IMR-90 (cell line): ENCODE measurements around the gene B4GALT7. TPM values are rescaled to one million over a fixed set of nuclear protein-coding genes. Genes with fewer than 3 reads are reported as not detected.

Source experiments
- ATAC-seq: fragments of 200-7000 bp; cut with Tn5 transposase; 2 replicates; pipeline ENCODE4 v1.9.1; 2020; ENCODE audit warnings: low read depth, mild to moderate bottlenecking, moderate library complexity
- BruUV-seq: library from RNA; stranded (reverse); fragments of 400-500 nt; replicated peaks from 2 replicates; lab custom pipeline; 2021; lab: Mats Ljungman, UMichigan
- CTCF ChIA-PET: fragments of 300-600 bp; formaldehyde crosslinking; extraction: SDS; loops from one replicate; lab custom pipeline; 2021; ENCODE audit warnings: antibody characterized with exemption; lab: Yijun Ruan, JAX
- POLR2A ChIA-PET: fragments of 300-600 bp; sonication (Branson Sonifier 250); formaldehyde crosslinking; loops from one replicate; lab custom pipeline; 2022; ENCODE audit warnings: antibody characterized with exemption; ENCODE audit not compliant: unreplicated experiment; lab: Charles Lee
- DNase-seq: peaks from one replicate; pipeline ENCODE4 v3.0.0; 2013
- H2AFZ ChIP-seq: replicated peaks from 2 replicates; pipeline ENCODE3; 2013; ENCODE audit warnings: low read length, mild to moderate bottlenecking; ENCODE audit not compliant: poor library complexity
- H2AK5ac ChIP-seq: 2 replicates; pipeline ENCODE4 v1.6.1; 2013; ENCODE audit warnings: low read depth, low read length, inconsistent platforms
- H2AK9ac ChIP-seq: replicated peaks from 2 replicates; pipeline ENCODE3; 2013; ENCODE audit warnings: mild to moderate bottlenecking, low read depth, low read length, moderate library complexity; ENCODE audit not compliant: poor library complexity
- H2BK120ac ChIP-seq: 2 replicates; pipeline ENCODE4 v1.6.1; 2013; ENCODE audit warnings: low read depth, low read length, inconsistent platforms
- H2BK15ac ChIP-seq: 3 replicates; pipeline ENCODE4 v1.6.1; 2013; ENCODE audit warnings: low read depth, low read length, inconsistent platforms
- H2BK20ac ChIP-seq: 2 replicates; pipeline ENCODE4 v1.6.1; 2013; ENCODE audit warnings: low read depth, mild to moderate bottlenecking, inconsistent platforms, low read length, moderate library complexity
- H2BK5ac ChIP-seq: 2 replicates; pipeline ENCODE4 v1.6.1; 2013; ENCODE audit warnings: mild to moderate bottlenecking, low read depth, low read length, inconsistent platforms; ENCODE audit not compliant: poor library complexity, severe bottlenecking
- H3K14ac ChIP-seq: replicated peaks from 2 replicates; pipeline ENCODE4 v1.6.1; 2013; ENCODE audit warnings: low read depth, low read length, inconsistent platforms
- H3K18ac ChIP-seq: 2 replicates; pipeline ENCODE4 v1.6.1; 2013; ENCODE audit warnings: low read depth, low read length, control low read depth
- H3K23ac ChIP-seq: 2 replicates; pipeline ENCODE4 v1.6.1; 2013; ENCODE audit warnings: low read depth, low read length, inconsistent platforms
- H3K27ac ChIP-seq: 2 replicates; pipeline ENCODE4 v1.5.1; 2013; ENCODE audit warnings: mild to moderate bottlenecking, control low read depth, low read length; ENCODE audit not compliant: insufficient read depth
- H3K27me3 ChIP-seq: 2 replicates; pipeline ENCODE4 v1.6.1; 2013; ENCODE audit warnings: low read length; ENCODE audit not compliant: control insufficient read depth, insufficient read depth
- H3K36me3 ChIP-seq: 2 replicates; pipeline ENCODE4 v1.6.1; 2013; ENCODE audit warnings: low read length, mixed read lengths; ENCODE audit not compliant: control insufficient read depth, insufficient read depth
- H3K4ac ChIP-seq: 2 replicates; pipeline ENCODE4 v1.6.1; 2013; ENCODE audit warnings: low read depth, low read length, inconsistent platforms
- H3K4me1 ChIP-seq: 2 replicates; pipeline ENCODE4 v1.6.1; 2013; ENCODE audit warnings: low read length, mixed read lengths; ENCODE audit not compliant: control insufficient read depth, insufficient read depth
- H3K4me2 ChIP-seq: 2 replicates; pipeline ENCODE4 v1.6.1; 2013; ENCODE audit warnings: low read depth, mild to moderate bottlenecking, control low read depth, low read length, moderate library complexity
- H3K4me3 ChIP-seq: 2 replicates; pipeline ENCODE4 v1.5.1; 2013; ENCODE audit warnings: low read depth, mild to moderate bottlenecking, control low read depth, low read length, moderate library complexity; ENCODE audit not compliant: insufficient read depth
- H3K56ac ChIP-seq: 2 replicates; pipeline ENCODE4 v1.6.1; 2013; ENCODE audit warnings: low read length, inconsistent platforms; ENCODE audit not compliant: insufficient read depth; ENCODE audit errors: extremely low read depth
- H3K79me1 ChIP-seq, 2 experiments: 2 replicates each; pipeline ENCODE4 v1.6.1; 2013; ENCODE audit warnings: low read length in 2 of 2, inconsistent platforms in 1 of 2, low read depth in 1 of 2
- H3K9ac ChIP-seq: 2 replicates; pipeline ENCODE4 v1.6.1; 2013; ENCODE audit warnings: low read depth, low read length, control low read depth
- H3K9me1 ChIP-seq: 2 replicates; pipeline ENCODE4 v1.6.1; 2013; ENCODE audit warnings: low read length, inconsistent platforms; ENCODE audit not compliant: insufficient read depth
- H3K9me3 ChIP-seq: 2 replicates; pipeline ENCODE4 v1.6.1; 2013; ENCODE audit warnings: low read length; ENCODE audit not compliant: control insufficient read depth, insufficient read depth
- H4K20me1 ChIP-seq: 2 replicates; pipeline ENCODE4 v1.6.1; 2013; ENCODE audit warnings: low read length, inconsistent platforms; ENCODE audit not compliant: insufficient read depth
- H4K5ac ChIP-seq: 2 replicates; pipeline ENCODE4 v1.6.1; 2013; ENCODE audit warnings: mild to moderate bottlenecking, low read depth, low read length, control low read depth
- H4K8ac ChIP-seq, 2 experiments: 2 replicates each; pipeline ENCODE4 v1.6.1; 2013; ENCODE audit warnings: low read depth in 2 of 2, low read length in 2 of 2, control low read depth in 1 of 2, inconsistent platforms in 1 of 2
- H4K91ac ChIP-seq: 2 replicates; pipeline ENCODE4 v1.6.1; 2013; ENCODE audit warnings: low read depth, low read length, inconsistent platforms; ENCODE audit not compliant: insufficient read depth
- BHLHE40 ChIP-seq: fragments of 150-350 bp; IDR thresholded peaks from 2 replicates; pipeline ENCODE4 v1.6.1; 2016; ENCODE audit warnings: mild to moderate bottlenecking, low read depth, low read length
- CEBPB ChIP-seq: IDR thresholded peaks from 2 replicates; pipeline ENCODE4 v1.6.1; 2012; ENCODE audit warnings: low read depth, low read length, improper control_type of control experiment
- FOS ChIP-seq: fragments of 150-350 bp; IDR thresholded peaks from 2 replicates; pipeline ENCODE4 v1.6.1; 2016; ENCODE audit warnings: low read depth, low read length
- MAFK ChIP-seq: IDR thresholded peaks from 2 replicates; pipeline ENCODE4 v1.6.1; 2012; ENCODE audit warnings: low read depth, low read length, improper control_type of control experiment
- MAZ ChIP-seq: IDR thresholded peaks from 2 replicates; pipeline ENCODE4 v1.6.1; 2012; ENCODE audit warnings: low read depth, mild to moderate bottlenecking, low read length, improper control_type of control experiment, moderate library complexity, borderline replicate concordance
- MXI1 ChIP-seq: IDR thresholded peaks from 2 replicates; pipeline ENCODE4 v1.6.1; 2012; ENCODE audit warnings: low read depth, mild to moderate bottlenecking, low read length, moderate library complexity, borderline replicate concordance
- NFE2L2 ChIP-seq: fragments of 150-350 bp; IDR thresholded peaks from 2 replicates; pipeline ENCODE4 v1.6.1; 2016; ENCODE audit warnings: low read depth, mild to moderate bottlenecking, low read length
- POLR2A ChIP-seq: IDR thresholded peaks from 2 replicates; pipeline ENCODE4 v1.6.1; 2012; ENCODE audit warnings: mild to moderate bottlenecking, low read depth, low read length
- RAD21 ChIP-seq: IDR thresholded peaks from 2 replicates; pipeline ENCODE4 v1.6.1; 2012; ENCODE audit warnings: low read length, improper control_type of control experiment
- RCOR1 ChIP-seq: IDR thresholded peaks from 2 replicates; pipeline ENCODE4 v1.6.1; 2012; ENCODE audit warnings: mild to moderate bottlenecking, low read length, improper control_type of control experiment; ENCODE audit not compliant: insufficient replicate concordance
- RFX5 ChIP-seq: IDR thresholded peaks from 2 replicates; pipeline ENCODE4 v1.8.0; 2012; ENCODE audit warnings: low read depth, mild to moderate bottlenecking, low read length, moderate library complexity
- WGBS, 2 experiments: methylation state at CpG; one replicate each; pipeline versions ENCODE4 v1.1.5 to v1.1.7; 2013; ENCODE audit warnings: missing lambda C conversion rate in 2 of 2; ENCODE audit not compliant: insufficient read length in 1 of 2; ENCODE audit errors: extremely low coverage in 2 of 2; 5-methylcytosine and 5-hydroxymethylcytosine counted together
- dilution Hi-C: fragments of 300-500 bp; cut with HindIII; formaldehyde crosslinking; loops from one replicate; pipeline ENCODE4 v1.14.3; 2018; ENCODE audit warnings: low sequenced_read_pairs; ENCODE audit not compliant: unreplicated experiment
- in situ Hi-C: fragments of 300-500 bp; cut with MboI; formaldehyde crosslinking; loops from 3 replicates; pipeline ENCODE4 v1.14.3; 2019; ENCODE audit warnings: low sequenced_read_pairs, inconsistent platforms, mixed read lengths
- intact Hi-C: fragments of 100-400 bp; cut with micrococcal nuclease; formaldehyde crosslinking; loops from 2 replicates; pipeline ENCODE4 v1.10.0; 2022
- polyA plus RNA-seq, 3 experiments: library from polyadenylated mRNA; depleted of rRNA; stranded (reverse); fragments of >200 nt; gene quantifications; 2 replicates each; pipeline ENCODE4 v1.2.3, GENCODE V29; 2012; ENCODE audit warnings: low replicate concordance in 1 of 3
- total RNA-seq: library from RNA; depleted of rRNA; stranded (reverse); fragments of >200 nt; gene quantifications from 2 replicates; pipeline ENCODE4 v1.2.3, GENCODE V29; 2012
- TF ChIP-seq, protein P1 (sequence below): conservative IDR thresholded peaks from 2 replicates; pipeline ENCODE4 v1.5.1; 2012; ENCODE audit warnings: mild to moderate bottlenecking, low read depth, low read length, improper control_type of control experiment
- TF ChIP-seq, protein P2 (sequence below): fragments of 150-350 bp; IDR thresholded peaks from 2 replicates; pipeline ENCODE4 v1.6.1; 2017; ENCODE audit warnings: mild to moderate bottlenecking, antibody characterized with exemption, low read length, low read depth

The B4GALT7 gene
- total and polyA plus RNA-seq, 2 of the 4 experiments (the other 2 are of a cell fraction): 29.2 to 79.6 TPM

DNA sequence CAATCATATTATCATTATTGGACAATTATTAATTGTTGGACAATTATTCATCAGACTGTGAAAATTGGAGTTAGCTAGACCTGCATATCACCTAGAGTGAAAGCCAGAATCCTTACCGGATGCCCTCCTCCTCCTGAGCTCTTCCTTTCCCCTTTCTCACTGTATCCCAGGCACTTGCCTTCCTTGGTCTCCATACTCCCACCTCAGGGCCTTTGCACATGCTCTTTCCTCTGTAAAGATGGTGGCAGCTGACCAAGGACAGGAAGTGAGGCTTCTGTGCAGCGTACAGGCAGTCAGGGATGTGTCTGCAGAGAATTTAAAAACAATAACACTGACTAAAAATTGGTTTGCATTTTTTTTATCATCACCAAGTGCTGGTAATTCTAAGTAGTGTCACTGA, 30.0 kb upstream of the B4GALT7 start:
- no peaks in the 10 kb centered on the region for H3K9me3 ChIP-seq
- intact Hi-C loops: no loop called here

More for the DNA sequence above, 30.0 kb upstream of the B4GALT7 start:
- TF ChIP-seq RFX5 (no peak), NFE2L2 (no peak), RCOR1 (no peak), CEBPB (no peak), MAFK (no peak), RAD21 (no peak), MAZ (no peak), FOS (no peak), BHLHE40 (no peak), POLR2A (no peak), MXI1 (no peak)
- TF ChIP-seq, protein P1, sequence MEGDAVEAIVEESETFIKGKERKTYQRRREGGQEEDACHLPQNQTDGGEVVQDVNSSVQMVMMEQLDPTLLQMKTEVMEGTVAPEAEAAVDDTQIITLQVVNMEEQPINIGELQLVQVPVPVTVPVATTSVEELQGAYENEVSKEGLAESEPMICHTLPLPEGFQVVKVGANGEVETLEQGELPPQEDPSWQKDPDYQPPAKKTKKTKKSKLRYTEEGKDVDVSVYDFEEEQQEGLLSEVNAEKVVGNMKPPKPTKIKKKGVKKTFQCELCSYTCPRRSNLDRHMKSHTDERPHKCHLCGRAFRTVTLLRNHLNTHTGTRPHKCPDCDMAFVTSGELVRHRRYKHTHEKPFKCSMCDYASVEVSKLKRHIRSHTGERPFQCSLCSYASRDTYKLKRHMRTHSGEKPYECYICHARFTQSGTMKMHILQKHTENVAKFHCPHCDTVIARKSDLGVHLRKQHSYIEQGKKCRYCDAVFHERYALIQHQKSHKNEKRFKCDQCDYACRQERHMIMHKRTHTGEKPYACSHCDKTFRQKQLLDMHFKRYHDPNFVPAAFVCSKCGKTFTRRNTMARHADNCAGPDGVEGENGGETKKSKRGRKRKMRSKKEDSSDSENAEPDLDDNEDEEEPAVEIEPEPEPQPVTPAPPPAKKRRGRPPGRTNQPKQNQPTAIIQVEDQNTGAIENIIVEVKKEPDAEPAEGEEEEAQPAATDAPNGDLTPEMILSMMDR: no peak
- TF ChIP-seq, protein P2, sequence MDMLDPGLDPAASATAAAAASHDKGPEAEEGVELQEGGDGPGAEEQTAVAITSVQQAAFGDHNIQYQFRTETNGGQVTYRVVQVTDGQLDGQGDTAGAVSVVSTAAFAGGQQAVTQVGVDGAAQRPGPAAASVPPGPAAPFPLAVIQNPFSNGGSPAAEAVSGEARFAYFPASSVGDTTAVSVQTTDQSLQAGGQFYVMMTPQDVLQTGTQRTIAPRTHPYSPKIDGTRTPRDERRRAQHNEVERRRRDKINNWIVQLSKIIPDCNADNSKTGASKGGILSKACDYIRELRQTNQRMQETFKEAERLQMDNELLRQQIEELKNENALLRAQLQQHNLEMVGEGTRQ: no peak
- Histone ChIP-seq H4K5ac (no peak overlapping the region), H2AFZ (no peak overlapping the region), H3K9me1 (no peaks in the 10 kb centered on the region), H4K91ac (no peak overlapping the region), H3K4me1 (no peaks in the 10 kb centered on the region), H3K4me3 (no peak overlapping the region), H3K4ac (no peak overlapping the region), H3K56ac (no peak overlapping the region), H3K9ac (no peak overlapping the region), H3K27me3 (peaks cover 20% of the 10 kb centered on the region), H3K4me2 (no peak overlapping the region), H2AK9ac (no peak overlapping the region), H3K79me1 (no peaks in the 10 kb centered on the region), H3K18ac (no peak overlapping the region), H2BK5ac (no peak overlapping the region), H3K23ac (no peak overlapping the region), H3K14ac (no peak overlapping the region), H3K36me3 (no peaks in the 10 kb centered on the region), H2AK5ac (no peak overlapping the region), H3K27ac (no peak overlapping the region), H2BK15ac (no peak overlapping the region), H4K8ac (no peak overlapping the region), H4K20me1 (no peaks in the 10 kb centered on the region), H2BK20ac (no peak overlapping the region), H2BK120ac (no peak overlapping the region)
- in situ Hi-C loops (no loop called here), dilution Hi-C loops (no loop called here)
- CTCF ChIA-PET: interaction anchor here (1.1 to 1.2 kb wide), 2 partner anchors 9 kb away, joined by 3 to 4 read pairs; no protein-coding TSS in a partner anchor
- DNase-seq: no peak
- no TSS peak for BruUV-seq
- POLR2A ChIA-PET: no interaction called here
- no peak for ATAC-seq
- no CpG with 5 or more reads among the region's 2 CpGs for WGBS, 2 experiments
